A549 (cell line): ENCODE data around the gene AMOTL1. TPM values are rescaled to one million over a fixed set of nuclear protein-coding genes. Genes with fewer than 3 reads are reported as not detected.

Source experiments
- ATAC-seq, 2 experiments: fragments of 200-7000 bp in 1 of 2; fragments of >200 bp in 1 of 2; cut with Nextera tagmentation in 1 of 2; cut with Tn5 transposase in 1 of 2; 3 replicates each; pipeline versions ENCODE4 v1.8.0 to v1.9.1; 2018 to 2020; ENCODE audit warnings: mild to moderate bottlenecking in 1 of 2, moderate library complexity in 1 of 2
- CTCF ChIA-PET: fragments of 300-600 bp; sonication (Branson Sonifier 250); formaldehyde crosslinking; extraction: SDS; loops from one replicate; lab custom pipeline; 2021; ENCODE audit warnings: antibody characterized with exemption, inconsistent platforms; lab: Yijun Ruan, JAX
- POLR2A ChIA-PET: fragments of 350-600 bp; formaldehyde crosslinking; extraction: SDS; loops from one replicate; lab custom pipeline; 2021; ENCODE audit warnings: antibody characterized with exemption, inconsistent platforms; lab: Yijun Ruan, JAX
- DNase-seq, 2 experiments: peaks; one replicate each; pipeline versions ENCODE4 v3.0.0 to v3.0.0-alpha.2; 2011 to 2016; ENCODE audit warnings: low read depth in 1 of 2, low spot score in 1 of 2
- FAIRE-seq: peaks from 2 replicates; lab custom pipeline; 2011; peaks lifted over from hg19 to GRCh38; lab: Jason Lieb, UNC
- H3K27ac ChIP-seq, 2 experiments: fragments of >200 bp; sonication (Bioruptor Twin); formaldehyde crosslinking; 3 replicates each; pipeline ENCODE4 v1.5.1; 2016 to 2017
- H3K4me1 ChIP-seq: fragments of >200 bp; sonication (Bioruptor Twin); formaldehyde crosslinking; 3 replicates; pipeline ENCODE4 v1.6.1; 2016
- H3K4me2 ChIP-seq: fragments of >200 bp; sonication (Bioruptor Twin); formaldehyde crosslinking; 3 replicates; pipeline ENCODE4 v1.6.1; 2016
- H3K4me3 ChIP-seq: fragments of >200 bp; sonication (Bioruptor Twin); formaldehyde crosslinking; 3 replicates; pipeline ENCODE4 v1.5.1; 2016
- H3K9me3 ChIP-seq: fragments of >200 bp; sonication (Bioruptor Twin); formaldehyde crosslinking; 3 replicates; pipeline ENCODE4 v1.6.1; 2016
- BHLHE40 ChIP-seq: IDR thresholded peaks from 2 replicates; pipeline ENCODE4 v1.6.1; 2012; ENCODE audit warnings: low read depth, low read length, inconsistent platforms
- CEBPB ChIP-seq, 2 experiments: fragments of >200 bp in 1 of 2; sonication (Bioruptor Twin) in 1 of 2; formaldehyde crosslinking in 1 of 2; IDR thresholded peaks; 2 replicates each; pipeline ENCODE4 v1.6.1; 2012 to 2016
- CTCF ChIP-seq: fragments of >200 bp; sonication (Bioruptor Twin); formaldehyde crosslinking; IDR thresholded peaks from 3 replicates; pipeline ENCODE4 v1.5.1; 2016
- EHF ChIP-seq: fragments of 250-450 bp; sonication (Bioruptor Pico); IDR thresholded peaks from 2 replicates; pipeline ENCODE4 v1.5.0; 2020; ENCODE audit warnings: mild to moderate bottlenecking
- EHMT2 ChIP-seq: fragments of 200-600 bp; sonication (generic); IDR thresholded peaks from 2 replicates; pipeline ENCODE4 v1.6.1; 2016; ENCODE audit warnings: antibody characterized with exemption, low read depth, mild to moderate bottlenecking, moderate library complexity
- EP300 ChIP-seq, 2 experiments: fragments of >200 bp; sonication (Bioruptor Twin); formaldehyde crosslinking; IDR thresholded peaks; 2 replicates in 1 of 2; 3 replicates in 1 of 2; pipeline ENCODE4 v1.6.1; 2016 to 2017
- FOXS1 ChIP-seq: fragments of 250-450 bp; sonication (Bioruptor Pico); IDR thresholded peaks from 2 replicates; pipeline ENCODE4 v1.5.0; 2020; ENCODE audit warnings: mild to moderate bottlenecking, moderate library complexity
- GATA3 ChIP-seq: IDR thresholded peaks from 2 replicates; pipeline ENCODE4 v1.6.1; 2012; ENCODE audit warnings: borderline replicate concordance
- HMGXB4 ChIP-seq: fragments of 250-450 bp; sonication (Bioruptor Pico); IDR thresholded peaks from 2 replicates; pipeline ENCODE4 v1.5.0; 2021; ENCODE audit warnings: mild to moderate bottlenecking, moderate library complexity, borderline replicate concordance
- HOXA7 ChIP-seq: fragments of 250-450 bp; sonication (Bioruptor Pico); IDR thresholded peaks from 2 replicates; pipeline ENCODE4 v1.5.0; 2020; ENCODE audit warnings: mild to moderate bottlenecking, moderate library complexity
- HOXB13 ChIP-seq: fragments of 250-450 bp; sonication (Bioruptor Pico); IDR thresholded peaks from 2 replicates; pipeline ENCODE4 v1.5.0; 2020; ENCODE audit warnings: low read depth, mild to moderate bottlenecking, moderate library complexity
- HOXB5 ChIP-seq: fragments of 250-450 bp; sonication (Bioruptor Pico); IDR thresholded peaks from 2 replicates; pipeline ENCODE4 v1.5.0; 2020; ENCODE audit warnings: mild to moderate bottlenecking, moderate library complexity
- JUN ChIP-seq, 2 experiments: fragments of >200 bp; sonication (Bioruptor Twin); formaldehyde crosslinking; IDR thresholded peaks; 2 replicates in 1 of 2; 3 replicates in 1 of 2; pipeline ENCODE4 v1.6.1; 2016 to 2017
- KDM1A ChIP-seq: fragments of 200-600 bp; sonication (generic); IDR thresholded peaks from 2 replicates; pipeline ENCODE4 v1.6.1; 2016; ENCODE audit warnings: low read depth, mild to moderate bottlenecking
- MAFK ChIP-seq: fragments of 450-650 bp; IDR thresholded peaks from 2 replicates; pipeline ENCODE4 v1.6.1; 2014; ENCODE audit not compliant: partially characterized antibody
- MYC ChIP-seq: IDR thresholded peaks from 2 replicates; pipeline ENCODE4 v1.6.1; 2012; ENCODE audit warnings: mild to moderate bottlenecking, inconsistent platforms, low read length, improper control_type of control experiment, borderline replicate concordance
- NFE2L2 ChIP-seq: fragments of 150-350 bp; conservative IDR thresholded peaks from 2 replicates; pipeline ENCODE4 v1.6.1; 2014; ENCODE audit warnings: low read length
- NPAS2 ChIP-seq: fragments of 250-450 bp; sonication (Bioruptor Pico); IDR thresholded peaks from 2 replicates; pipeline ENCODE4 v1.8.0; 2022; ENCODE audit warnings: mild to moderate bottlenecking, moderate library complexity, borderline replicate concordance
- NR3C1 ChIP-seq: fragments of >200 bp; sonication (Bioruptor Twin); formaldehyde crosslinking; IDR thresholded peaks from 3 replicates; pipeline ENCODE4 v1.6.1; 2017
- PHF8 ChIP-seq: fragments of 200-600 bp; sonication (generic); IDR thresholded peaks from 2 replicates; pipeline ENCODE4 v1.6.1; 2016; ENCODE audit warnings: low read depth, mild to moderate bottlenecking, antibody characterized with exemption, moderate library complexity, borderline replicate concordance
- POLR2A ChIP-seq: IDR thresholded peaks from 2 replicates; pipeline ENCODE4 v1.6.1; 2012; ENCODE audit warnings: mild to moderate bottlenecking, low read length
- POLR2AphosphoS2 ChIP-seq: conservative IDR thresholded peaks from 2 replicates; pipeline ENCODE4 v1.6.1; 2012; ENCODE audit warnings: low read length, improper control_type of control experiment, inconsistent platforms
- RCOR1 ChIP-seq: fragments of 150-350 bp; IDR thresholded peaks from 2 replicates; pipeline ENCODE4 v1.6.1; 2014; ENCODE audit warnings: antibody characterized with exemption, low read length, low read depth
- TFCP2L1 ChIP-seq: fragments of 250-450 bp; sonication (Bioruptor Pico); IDR thresholded peaks from 2 replicates; pipeline ENCODE4 v1.5.0; 2021; ENCODE audit warnings: mild to moderate bottlenecking
- ZC3H11A ChIP-seq: fragments of 450-650 bp; IDR thresholded peaks from 2 replicates; pipeline ENCODE4 v1.6.1; 2014; ENCODE audit warnings: antibody characterized with exemption, mild to moderate bottlenecking
- ZNF302 ChIP-seq: fragments of 250-450 bp; sonication (Bioruptor Pico); IDR thresholded peaks from 2 replicates; pipeline ENCODE4 v1.9.0; 2021; ENCODE audit warnings: inconsistent platforms, mild to moderate bottlenecking, moderate library complexity
- ZSCAN20 ChIP-seq: fragments of 250-450 bp; sonication (Bioruptor Pico); IDR thresholded peaks from 2 replicates; pipeline ENCODE4 v1.8.0; 2022; ENCODE audit warnings: mild to moderate bottlenecking, moderate library complexity
- WGBS: methylation state at CpG from one replicate; pipeline ENCODE4 v1.1.6; 2017; ENCODE audit errors: missing lambda C conversion rate; 5-methylcytosine and 5-hydroxymethylcytosine counted together
- polyA plus RNA-seq, 4 experiments: library from polyadenylated mRNA; depleted of rRNA in 3 of 4; stranded (reverse); fragments of >200 nt; fragmentation: RNase III in 1 of 4; extraction: RNeasy Plus Mini Kit Qiagen cat#74134 plus additional on column Dnase treatment in 1 of 4; gene quantifications; 2 replicates in 3 of 4; 3 replicates in 1 of 4; pipeline ENCODE4 v1.2.3, GENCODE V29; 2011 to 2017

Gene AMOTL1
- polyA plus RNA-seq, 2 of the 4 experiments (the other 2 are of a cell fraction) = 3.9 to 12.2 TPM

- ChIA-PET POLR2A (no interaction called here), CTCF (interaction anchor here (1.1 to 4.9 kb wide), 3 partner anchors 14 to 260 kb away, joined by 3 to 19 read pairs (median 10); no protein-coding TSS in a partner anchor)
- TF ChIP-seq HOXB5 (CRISPR knock-in tag) (no peak), MYC (no peak), EHF (CRISPR knock-in tag) (no peak), EP300 (IDR thresholded peaks at IDR 0.05) (no peak), EHMT2 (no peak), NR3C1 (no peak), NFE2L2 (no peak), FOXS1 (CRISPR knock-in tag) (no peak), CTCF (no peak), HOXA7 (CRISPR knock-in tag) (no peak), ZC3H11A (no peak), GATA3 (no peak), ZSCAN20 (CRISPR knock-in tag) (no peak), PHF8 (no peak)
- Histone ChIP-seq H3K4me1 (peaks cover 15% of the 10 kb centered on the region), H3K4me2 (no peak overlapping the region), H3K4me3 (no peak overlapping the region), H3K27ac (no peak overlapping the region), H3K9me3 (no peaks in the 10 kb centered on the region)
- ATAC-seq = no peak
- FAIRE-seq = no peak
- no peak for DNase-seq
Observed at GRCh38 chr11:94883878-94884277, 115.7 kb downstream of the AMOTL1 start.

GRCh38 chr11:94884376-94884775 lies 116.2 kb downstream of the AMOTL1 start:
- H3K27ac ChIP-seq = no peak overlapping the region
- H3K4me2 ChIP-seq = no peak overlapping the region
- DNase-seq (no peak), FAIRE-seq (no peak), ATAC-seq (no peak)
- no peak overlapping the region for H3K4me3 ChIP-seq
- no peaks in the 10 kb centered on the region for H3K9me3 ChIP-seq
- WGBS = 95% methylated on average over 5 of the region's 6 CpGs
- H3K4me1 ChIP-seq = peaks cover 15% of the 10 kb centered on the region
- ChIA-PET POLR2A (no interaction called here), CTCF (interaction anchor here (1.1 to 4.9 kb wide), 3 partner anchors 14 to 261 kb away, joined by 3 to 19 read pairs (median 10); no protein-coding TSS in a partner anchor)
- no peak for TF ChIP-seq RCOR1
- TF ChIP-seq MYC = no peak
- TF ChIP-seq PHF8 = no peak
- no peak for TF ChIP-seq HOXA7 (CRISPR knock-in tag)
- TF ChIP-seq JUN (IDR thresholded peaks at IDR 0.05) = no peak
- no peak for TF ChIP-seq HMGXB4
- no peak for TF ChIP-seq POLR2AphosphoS2
- no peak for TF ChIP-seq BHLHE40
- TF ChIP-seq KDM1A = no peak
- no peak for TF ChIP-seq POLR2A
- no peak for TF ChIP-seq HOXB13 (CRISPR knock-in tag)
- TF ChIP-seq ZSCAN20 (CRISPR knock-in tag) = no peak
- TF ChIP-seq MAFK = no peak
- TF ChIP-seq EP300 (IDR thresholded peaks at IDR 0.05) = no peak
- no peak for TF ChIP-seq TFCP2L1 (CRISPR knock-in tag)
- TF ChIP-seq NPAS2 (CRISPR knock-in tag) = no peak
- TF ChIP-seq CEBPB (IDR thresholded peaks at IDR 0.05) = no peak
- TF ChIP-seq ZNF302 (CRISPR knock-in tag) = no peak
